ENCODE measurements around the gene TRIM59.

The TRIM59 gene, protein sequence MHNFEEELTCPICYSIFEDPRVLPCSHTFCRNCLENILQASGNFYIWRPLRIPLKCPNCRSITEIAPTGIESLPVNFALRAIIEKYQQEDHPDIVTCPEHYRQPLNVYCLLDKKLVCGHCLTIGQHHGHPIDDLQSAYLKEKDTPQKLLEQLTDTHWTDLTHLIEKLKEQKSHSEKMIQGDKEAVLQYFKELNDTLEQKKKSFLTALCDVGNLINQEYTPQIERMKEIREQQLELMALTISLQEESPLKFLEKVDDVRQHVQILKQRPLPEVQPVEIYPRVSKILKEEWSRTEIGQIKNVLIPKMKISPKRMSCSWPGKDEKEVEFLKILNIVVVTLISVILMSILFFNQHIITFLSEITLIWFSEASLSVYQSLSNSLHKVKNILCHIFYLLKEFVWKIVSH

GRCh38 chr3:160449636-160450598 is at the start of gene TRIM59:
TSS of gene TRIM59 (minus strand) at chr3:160449786. CDS start at chr3:160439183, 10,603 bp downstream.
- DNase-seq: peak; percentile 90

DNA sequence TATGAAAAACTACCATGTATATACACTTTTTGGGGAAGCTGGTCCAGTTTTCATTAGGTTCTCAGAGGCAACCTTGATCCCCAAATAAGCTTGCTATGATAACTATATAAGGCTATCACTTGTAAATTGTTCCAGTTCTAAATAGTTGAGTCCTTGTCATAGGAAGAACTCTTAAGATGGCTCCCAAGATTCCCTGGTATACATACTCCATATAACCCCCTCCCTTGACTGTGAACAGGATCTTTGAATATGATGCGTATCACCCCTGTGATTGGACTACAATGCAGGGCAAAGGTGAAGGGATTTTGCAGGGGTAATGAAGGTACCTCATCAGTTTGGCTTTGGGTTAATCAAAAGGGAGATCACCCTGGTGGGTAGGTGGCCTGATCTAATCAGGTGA is 48.6 kb upstream of the TRIM59 start:
- no peak for DNase-seq

DNA sequence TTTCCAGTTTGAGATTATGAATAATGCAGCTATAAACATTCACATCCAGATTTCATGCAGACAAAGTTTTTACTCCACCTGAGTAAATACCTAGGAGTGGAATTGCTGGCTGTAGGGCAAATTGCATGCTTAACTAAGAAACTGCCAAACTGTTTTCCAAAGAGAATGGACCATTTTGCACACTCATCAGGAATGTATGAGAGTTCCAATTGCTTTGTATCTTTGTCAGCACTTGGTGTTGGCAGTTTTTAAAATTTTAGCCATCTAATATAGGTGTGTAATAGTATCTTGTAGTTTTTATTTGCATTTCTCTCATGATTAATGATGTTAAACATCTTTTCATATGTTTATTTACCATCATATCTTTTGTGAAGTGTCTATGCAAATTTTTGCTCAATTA is 40.6 kb upstream of the TRIM59 start:
- no peak for DNase-seq

DNA sequence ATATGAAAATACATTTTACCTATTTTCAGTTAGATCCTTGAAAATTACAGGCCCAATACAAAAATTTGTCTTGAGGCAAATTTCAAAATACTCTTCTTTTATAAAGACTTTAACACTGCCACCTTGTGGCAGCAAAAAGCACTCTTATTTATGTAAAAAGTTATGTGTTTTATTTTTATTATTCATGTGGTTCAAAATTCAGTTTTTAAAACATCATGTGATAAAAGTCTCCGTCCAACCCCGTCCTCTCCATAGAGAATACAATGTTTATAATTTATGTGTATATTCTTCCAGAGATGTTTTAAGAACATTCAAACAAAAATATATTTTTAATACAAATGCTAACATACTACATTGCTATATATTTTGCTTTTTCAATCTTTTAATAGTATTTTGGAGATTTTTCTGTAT is 36.9 kb upstream of the TRIM59 start:
- peak; percentile 12 for DNase-seq

GRCh38 chr3:160482796-160483195 is 33.2 kb upstream of the TRIM59 start:
- no peak for DNase-seq

DNA sequence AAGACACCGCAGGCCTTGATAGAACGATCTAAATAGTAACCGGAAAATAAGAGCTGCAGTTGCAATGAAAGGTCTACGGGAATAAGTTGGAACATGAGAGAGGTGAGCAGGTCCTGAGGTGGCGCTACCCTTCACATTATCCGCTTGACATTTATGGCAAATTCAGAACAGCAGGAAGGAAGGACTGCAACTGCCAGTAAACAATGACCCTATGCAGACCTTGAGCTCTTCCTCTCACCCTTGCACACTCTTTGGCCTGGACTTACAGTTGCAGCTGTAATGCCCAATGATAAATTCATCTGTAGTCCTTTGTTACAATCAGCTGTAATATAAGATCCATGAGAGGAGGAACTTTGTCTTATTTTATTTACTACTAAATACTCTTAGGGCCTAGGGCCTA is 32.3 kb upstream of the TRIM59 start:
- no peak for DNase-seq

GRCh38 chr3:160480931-160481330 is 31.3 kb upstream of the TRIM59 start:
- no peak for DNase-seq

- no peak for DNase-seq
Measured at GRCh38 chr3:160479376-160479775, 29.8 kb upstream of the TRIM59 start.

- DNase-seq: no peak
Measured at GRCh38 chr3:160478338-160478737, 28.8 kb upstream of the TRIM59 start.

GRCh38 chr3:160477750-160478149 is 28.2 kb upstream of the TRIM59 start:
- no peak for DNase-seq

DNA sequence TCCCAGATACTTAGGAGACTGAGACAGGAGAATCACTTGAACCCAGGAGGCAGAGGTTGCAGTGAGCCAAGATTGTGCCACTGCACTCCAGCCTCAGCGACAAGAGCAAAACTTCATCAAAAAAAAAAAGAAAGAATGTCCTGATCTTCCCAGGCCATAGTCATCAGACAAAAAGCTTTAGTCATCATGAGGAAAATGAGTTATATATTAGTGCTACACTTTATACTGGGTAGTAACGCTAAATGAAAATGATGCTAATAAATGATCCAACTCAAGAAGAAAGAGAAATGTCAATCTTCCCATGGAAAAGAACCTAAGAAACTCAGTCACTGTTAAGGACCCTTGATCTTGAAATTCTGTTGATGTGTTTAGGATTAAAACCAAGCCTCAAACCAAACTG is 26.3 kb upstream of the TRIM59 start:
- DNase-seq: no peak

GRCh38 chr3:160475153-160475552 is 25.6 kb upstream of the TRIM59 start:
- no peak for DNase-seq

- no peak for DNase-seq
Measured at GRCh38 chr3:160474416-160474838, 24.8 kb upstream of the TRIM59 start.

DNA sequence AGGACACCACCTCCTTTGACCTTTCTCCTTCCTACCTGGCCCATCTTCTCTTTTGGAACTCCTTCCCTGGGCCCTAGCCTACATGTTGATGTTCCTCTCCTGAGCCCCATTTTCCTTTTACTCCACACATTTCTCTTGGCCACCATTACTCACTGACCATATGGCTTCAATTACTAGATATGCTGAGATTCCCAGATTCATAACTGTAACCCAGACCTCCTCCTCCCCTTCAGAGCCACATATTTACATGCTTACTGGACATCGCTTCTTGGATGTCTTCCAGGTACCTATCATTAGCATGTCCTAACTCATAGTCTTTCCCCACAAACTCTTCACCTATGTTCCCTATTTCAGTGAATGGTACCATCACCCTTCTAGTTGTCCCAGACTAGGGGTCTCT is 24.4 kb upstream of the TRIM59 start:
- DNase-seq: no peak

GRCh38 chr3:160473221-160473620 is 23.6 kb upstream of the TRIM59 start:
- no peak for DNase-seq

DNA sequence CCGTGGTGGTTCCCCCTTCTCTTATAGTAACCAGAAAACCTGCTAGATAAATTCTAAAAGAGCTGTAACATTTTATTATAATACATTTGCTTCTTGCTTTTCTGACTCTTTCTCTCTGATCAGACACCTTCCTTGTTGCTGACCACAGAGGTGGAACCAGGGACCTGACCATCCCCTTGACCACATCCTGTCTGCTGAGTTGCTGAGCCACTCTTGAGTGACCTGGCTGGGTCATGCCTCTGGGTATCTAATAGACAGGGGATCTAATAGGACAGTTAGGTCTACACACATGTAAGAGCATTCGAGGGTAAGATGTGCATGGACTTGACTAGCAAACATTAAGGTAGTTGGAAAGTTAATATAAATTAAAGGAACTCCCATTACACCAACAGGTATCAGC is 22.8 kb upstream of the TRIM59 start:
- no peak for DNase-seq

GRCh38 chr3:160471892-160472291 is 22.3 kb upstream of the TRIM59 start:
- no peak for DNase-seq

DNA sequence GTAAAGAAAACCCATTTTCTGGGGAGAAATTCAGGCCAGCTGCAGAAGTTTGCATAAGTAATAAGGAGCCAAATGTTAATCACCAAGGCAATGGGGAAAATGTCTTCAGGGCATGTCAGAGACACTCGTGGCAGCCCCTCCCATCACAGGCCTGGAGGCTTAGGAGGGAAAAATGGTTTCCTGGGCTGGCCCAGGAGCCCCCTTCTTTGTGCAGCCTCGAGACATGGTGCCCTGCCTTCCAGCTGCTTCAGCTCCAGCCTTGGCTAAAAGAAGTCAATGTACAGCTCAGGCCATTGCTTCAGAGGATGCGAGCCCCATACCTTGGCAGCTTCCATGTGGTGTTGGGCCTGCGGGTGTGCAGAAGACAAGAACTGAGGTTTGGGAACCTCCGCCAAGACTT is 20.6 kb upstream of the TRIM59 start:
- no peak for DNase-seq

- DNase-seq: no peak
Measured at GRCh38 chr3:160464971-160465370, 15.4 kb upstream of the TRIM59 start.

DNA sequence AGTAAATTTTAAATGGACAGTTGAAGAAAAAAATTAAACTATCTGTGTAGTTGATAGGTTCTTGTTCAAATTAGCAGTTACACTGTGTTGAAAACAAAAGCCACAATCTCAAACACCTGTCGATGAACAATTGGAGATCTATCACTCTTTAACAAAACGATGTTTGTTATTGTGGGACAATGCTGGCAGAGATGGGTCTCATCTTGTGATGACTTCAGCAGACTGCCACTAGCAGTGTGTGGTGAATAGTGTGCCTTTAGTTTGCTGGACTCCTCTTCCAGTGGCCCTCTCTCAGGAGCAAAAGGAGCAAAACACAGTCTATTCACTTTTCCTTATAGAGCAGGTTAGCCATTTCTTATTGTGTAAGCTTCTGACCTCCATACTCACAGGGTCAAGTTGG is 14.7 kb upstream of the TRIM59 start:
- no peak for DNase-seq

GRCh38 chr3:160460033-160460432 is 10.4 kb upstream of the TRIM59 start:
- DNase-seq: no peak

DNA sequence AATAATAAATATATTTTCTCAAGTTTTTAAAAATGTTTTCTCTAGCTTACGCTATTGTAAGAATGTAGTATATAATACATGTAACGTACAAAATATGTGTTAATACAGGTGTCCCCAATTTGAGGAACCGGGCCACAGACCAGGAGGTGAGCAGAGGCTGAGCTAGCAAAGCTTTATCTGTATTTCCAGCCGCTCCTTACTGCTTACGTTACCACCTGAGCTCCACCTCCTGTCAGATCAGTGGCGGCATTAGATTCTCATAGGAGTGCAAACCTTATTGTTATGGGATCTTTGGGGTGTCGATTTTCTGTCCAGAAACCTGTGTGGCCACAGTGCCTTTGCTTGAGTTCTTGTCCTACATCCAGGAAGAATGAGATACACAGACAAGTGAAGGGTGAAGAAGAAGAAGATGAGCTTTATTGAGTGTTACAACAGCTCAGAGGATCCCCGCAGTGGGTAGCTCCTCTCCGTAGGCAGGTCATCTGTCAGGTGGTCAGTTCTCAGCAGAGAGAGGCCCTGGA is 9.9 kb upstream of the TRIM59 start:
- no peak for DNase-seq

DNA sequence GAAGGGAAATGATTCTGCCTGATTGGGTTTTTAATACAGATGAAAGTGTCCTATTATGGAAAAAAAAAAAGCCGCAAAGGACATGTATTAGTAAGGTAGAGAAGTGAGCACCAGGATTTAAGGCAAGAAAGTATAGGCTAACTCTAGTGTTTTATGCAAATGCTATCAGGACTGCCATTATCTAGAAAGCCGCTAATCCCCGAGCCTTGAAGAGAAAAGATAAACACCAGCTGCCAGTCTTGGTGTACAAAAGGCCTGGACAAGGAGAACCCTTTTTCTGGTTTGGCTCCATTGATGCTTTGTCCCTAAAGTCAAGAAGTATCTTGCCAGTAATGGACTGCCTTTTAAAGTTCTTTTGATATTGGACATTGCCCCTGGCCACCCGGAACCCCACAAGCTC is 8.6 kb upstream of the TRIM59 start:
- DNase-seq: no peak

DNA sequence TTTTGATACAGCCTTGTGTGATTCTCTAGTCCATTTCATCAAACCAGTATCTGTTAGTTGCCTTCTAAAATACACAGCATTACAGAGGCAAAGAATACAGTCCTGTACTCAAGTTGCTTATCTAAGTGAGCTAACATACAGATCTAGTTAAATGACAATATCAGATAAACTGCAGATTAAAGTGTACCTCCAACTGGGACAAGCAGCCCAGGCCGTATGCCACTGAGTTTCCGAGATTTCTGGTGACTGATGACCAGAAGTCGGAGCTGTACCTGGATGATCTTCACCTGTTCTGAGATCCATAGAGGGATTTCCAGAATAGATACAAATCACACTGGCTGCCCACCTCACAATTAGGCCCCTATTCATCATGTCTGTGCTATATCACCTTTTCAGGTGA is 6.3 kb upstream of the TRIM59 start:
- no peak for DNase-seq

Data from NCI-H510A (cell line).